Left renal cortex interstitium (tissue), 4 donors: Measurements from ENCODE around the gene RFT1. TPM values are rescaled to one million over a fixed set of nuclear protein-coding genes. Genes with fewer than 3 reads are reported as not detected.

Source experiments
- DNase-seq, 4 donors: peaks; one replicate each; pipeline ENCODE4 v3.0.0-alpha.2; 2013; ENCODE audit warnings: low read depth in 4 of 4, low spot score in 2 of 4, missing footprints in 1 of 4
- polyA plus RNA-seq, 4 donors: library from polyadenylated mRNA; unstranded; fragments of 120-200 nt; gene quantifications; one replicate each; pipeline ENCODE4 v1.2.1, GENCODE V29; 2013; ENCODE audit not compliant: insufficient read length in 4 of 4

RFT1 gene
- polyA plus RNA-seq, 4 donors: 25.4 to 30.9 (median 26.0) TPM

DNA sequence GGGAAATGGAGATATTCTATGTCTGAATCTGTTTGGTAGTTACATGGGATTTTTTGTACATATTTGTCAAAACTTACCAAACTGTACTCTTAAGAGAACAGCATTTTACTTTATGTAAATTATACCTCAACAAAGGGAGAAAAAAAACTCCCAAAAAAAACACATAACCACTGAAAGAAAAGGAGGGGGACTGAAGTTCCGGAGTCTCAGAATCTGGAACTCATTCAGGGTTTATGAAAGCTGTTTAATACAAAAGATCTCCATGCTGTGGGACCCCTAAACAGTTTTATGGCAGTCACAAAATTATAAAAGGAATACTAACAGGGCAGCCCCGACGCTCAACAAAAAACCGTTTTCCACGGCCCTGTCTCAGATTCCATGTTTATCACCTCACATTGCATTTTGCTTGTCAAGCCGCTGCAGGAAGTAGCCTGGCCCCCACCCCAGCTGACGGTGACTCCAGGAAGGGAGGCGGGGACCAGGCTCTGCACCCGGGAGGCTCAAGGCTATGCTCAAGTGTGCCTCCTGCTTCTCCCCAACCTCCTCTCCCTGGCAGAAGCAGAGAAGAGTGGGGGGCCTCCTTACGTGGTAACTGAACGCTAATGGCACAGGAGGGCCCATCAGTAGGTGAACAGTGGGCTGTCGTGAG lies 29.3 kb downstream of the RFT1 start:
- DNase-seq: peak in 1 of 4 donors; percentile 31

DNA sequence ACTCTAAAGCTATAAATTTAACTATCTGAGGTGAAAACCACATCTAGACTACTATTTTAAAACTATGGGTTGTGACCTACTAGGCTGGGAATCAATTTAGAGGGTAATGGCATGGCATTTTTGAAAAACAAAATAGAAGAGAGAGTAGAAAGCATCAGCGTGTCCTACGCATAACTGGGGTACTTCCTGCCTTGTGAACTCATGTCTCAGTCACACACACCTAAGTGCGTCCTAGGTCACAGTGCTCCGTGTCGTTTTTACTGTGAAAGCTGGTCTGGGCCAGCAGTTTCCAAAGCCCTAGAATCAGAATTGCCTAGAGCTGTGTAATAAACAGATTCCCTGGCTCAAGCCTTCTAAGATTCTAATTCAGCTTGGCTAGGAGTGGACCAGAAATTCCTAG lies 32.3 kb downstream of the RFT1 start:
- no peak for DNase-seq

DNA sequence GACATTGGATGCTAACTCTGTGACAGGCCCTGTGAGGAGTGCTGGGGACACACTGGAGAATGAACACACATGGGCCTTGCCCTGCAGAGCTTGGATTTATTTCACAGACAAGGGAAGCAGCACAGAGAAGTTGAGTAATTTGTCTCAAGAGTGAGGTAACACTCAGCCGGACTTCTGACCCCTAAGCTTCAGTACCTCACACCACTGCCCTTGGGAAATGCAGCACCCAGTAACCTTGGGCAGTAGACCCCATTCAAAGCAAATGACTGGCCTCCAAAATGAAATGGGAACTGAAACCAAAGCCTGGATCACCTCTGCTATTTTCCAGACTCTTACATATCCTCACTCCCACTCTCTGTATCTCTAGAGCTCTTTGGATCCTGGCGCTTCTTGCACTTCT lies 37.3 kb downstream of the RFT1 start:
- no peak for DNase-seq

- DNase-seq: no peak
Measured at GRCh38 chr3:53092216-53092615, 38.0 kb downstream of the RFT1 start.

DNA sequence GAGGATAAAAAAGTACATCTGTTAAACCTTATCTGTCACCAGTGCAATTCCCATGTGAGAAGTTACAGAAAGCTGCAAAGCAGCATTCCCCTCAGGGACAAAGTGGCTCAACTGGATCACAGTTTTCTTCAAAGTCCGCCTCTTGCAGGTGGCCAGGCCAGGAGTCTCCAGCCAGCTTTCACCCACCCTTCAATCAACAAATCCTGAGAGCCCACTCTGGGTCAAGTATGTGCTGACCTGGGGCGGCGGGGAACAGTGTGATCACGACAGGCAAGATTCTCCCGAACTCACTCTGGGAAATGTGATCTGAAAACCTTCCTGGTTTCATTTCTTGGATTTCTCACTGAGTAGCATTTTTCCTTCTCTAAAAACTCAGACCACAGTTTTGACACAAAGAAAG lies 39.2 kb downstream of the RFT1 start:
- no peak for DNase-seq

- no peak for DNase-seq
Measured at GRCh38 chr3:53089511-53089910, 40.7 kb downstream of the RFT1 start.

- no peak for DNase-seq
Measured at GRCh38 chr3:53085476-53085875, 44.8 kb downstream of the RFT1 start.

DNA sequence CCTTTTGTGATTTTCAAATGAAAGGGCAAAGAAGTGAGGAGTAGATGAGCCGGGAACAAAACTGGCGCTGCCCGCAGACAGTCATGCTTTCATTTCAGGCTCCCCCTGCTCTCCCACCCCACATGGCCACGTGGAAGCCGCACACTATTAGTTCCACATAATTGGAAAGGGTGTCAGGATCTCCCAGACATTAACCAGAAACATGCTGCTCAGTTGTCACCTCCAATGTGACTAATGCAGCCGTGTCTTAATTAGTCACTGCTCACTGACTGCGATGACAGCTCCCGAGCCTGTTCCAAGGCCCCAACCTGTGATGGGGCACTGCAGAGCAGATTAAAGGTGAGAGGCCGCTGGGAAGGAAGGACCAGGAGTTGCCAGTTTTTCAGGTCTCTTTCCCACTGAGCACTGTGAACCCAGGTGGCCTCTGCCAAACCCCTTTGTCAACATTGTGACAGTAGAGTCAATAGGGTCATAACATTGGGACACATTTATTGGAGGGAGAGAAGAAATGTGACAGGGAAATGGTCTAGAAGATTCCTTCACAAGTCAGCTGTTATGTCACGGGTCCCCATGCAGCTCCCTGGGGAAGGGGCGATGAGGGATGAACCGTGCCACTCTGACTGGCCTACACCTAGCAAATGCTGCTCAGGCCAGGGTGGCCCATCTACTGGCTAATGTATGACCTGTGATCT lies 45.8 kb downstream of the RFT1 start:
- no peak for DNase-seq

- no peak for DNase-seq
Measured at GRCh38 chr3:53083949-53084309, 46.3 kb downstream of the RFT1 start.

DNA sequence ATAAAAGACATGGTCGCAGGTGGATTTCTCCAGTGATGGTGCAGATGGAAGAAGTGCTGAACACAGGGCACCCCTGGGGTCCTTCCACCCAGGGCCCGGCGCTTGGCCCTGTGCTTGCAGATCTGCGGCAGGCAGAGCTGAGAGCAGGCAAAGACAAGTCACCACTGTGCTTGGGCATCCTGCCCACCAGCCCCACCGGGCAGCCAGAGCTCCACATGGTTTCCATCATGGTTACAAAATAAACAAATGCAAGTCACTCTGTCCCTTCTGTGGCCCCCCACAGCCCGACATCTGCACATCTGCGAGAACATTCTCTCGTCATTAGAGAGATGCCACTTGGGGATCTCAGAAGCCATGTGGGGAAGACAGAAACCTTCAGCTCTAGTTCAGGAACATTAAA lies 46.7 kb downstream of the RFT1 start:
- no peak for DNase-seq

- no peak for DNase-seq
Measured at GRCh38 chr3:53082736-53083135, 47.5 kb downstream of the RFT1 start.

GRCh38 chr3:53081318-53081717 lies 48.9 kb downstream of the RFT1 start:
- DNase-seq: no peak

GRCh38 chr3:53080612-53081205 lies 49.5 kb downstream of the RFT1 start:
- no peak for DNase-seq

- DNase-seq: no peak
Measured at GRCh38 chr3:53079791-53080555, 50.3 kb downstream of the RFT1 start.

GRCh38 chr3:53079147-53079546 lies 51.1 kb downstream of the RFT1 start:
- DNase-seq: no peak

DNA sequence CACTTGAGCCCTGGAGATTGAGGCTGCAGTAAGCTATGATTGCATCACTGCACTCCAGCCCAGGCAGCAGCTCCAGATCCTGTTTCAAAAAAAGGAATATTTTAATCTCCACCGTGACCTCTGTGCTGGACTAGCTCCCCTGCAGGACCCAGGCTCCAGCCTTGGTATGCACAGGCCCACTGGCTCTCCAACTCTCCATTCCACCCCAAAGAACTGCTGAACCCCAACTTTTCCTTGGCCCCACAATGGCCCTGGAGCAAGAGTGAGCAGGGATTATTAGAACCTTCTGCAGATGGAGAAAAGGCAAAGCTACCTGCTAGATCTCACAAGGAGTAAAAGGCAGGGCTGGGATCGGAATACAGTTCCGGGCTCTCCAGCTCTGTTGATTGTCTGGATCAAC lies 51.6 kb downstream of the RFT1 start:
- DNase-seq: no peak

DNA sequence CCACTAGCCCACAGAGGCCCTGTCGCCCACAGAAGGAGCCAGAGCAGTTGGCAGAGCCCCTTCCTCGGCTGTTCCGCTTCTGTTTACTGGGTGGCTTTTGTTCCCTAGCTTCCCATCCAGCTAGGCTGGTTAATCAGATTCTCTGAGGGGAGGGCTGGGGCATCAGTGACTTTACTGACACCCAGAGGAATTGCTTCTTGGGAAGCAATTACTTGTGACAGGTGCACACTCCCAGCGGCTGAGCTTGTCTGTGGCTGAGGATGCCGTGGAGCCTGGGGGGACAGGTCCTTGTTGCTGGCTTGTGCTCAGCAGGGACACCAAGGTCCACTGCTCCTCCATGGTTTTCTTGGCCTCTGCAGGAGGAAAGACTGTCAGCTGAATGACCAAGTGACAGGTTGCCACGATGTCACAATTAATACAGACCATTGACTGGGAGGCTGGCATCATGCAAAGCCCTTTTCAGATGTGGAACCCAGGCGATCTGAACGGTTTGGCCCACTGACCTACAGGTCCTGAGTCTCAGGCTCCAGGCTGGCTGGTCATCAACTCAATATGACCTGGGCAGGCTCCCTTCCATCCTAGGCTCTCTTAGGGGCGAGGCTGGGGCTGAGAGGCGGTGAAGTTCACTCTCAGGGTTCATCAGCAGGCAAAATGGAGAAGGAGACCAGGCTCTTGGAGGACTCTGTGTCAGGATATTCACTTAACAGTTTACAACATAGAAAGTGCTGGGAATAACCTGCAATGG lies 52.6 kb downstream of the RFT1 start:
- no peak for DNase-seq

DNA sequence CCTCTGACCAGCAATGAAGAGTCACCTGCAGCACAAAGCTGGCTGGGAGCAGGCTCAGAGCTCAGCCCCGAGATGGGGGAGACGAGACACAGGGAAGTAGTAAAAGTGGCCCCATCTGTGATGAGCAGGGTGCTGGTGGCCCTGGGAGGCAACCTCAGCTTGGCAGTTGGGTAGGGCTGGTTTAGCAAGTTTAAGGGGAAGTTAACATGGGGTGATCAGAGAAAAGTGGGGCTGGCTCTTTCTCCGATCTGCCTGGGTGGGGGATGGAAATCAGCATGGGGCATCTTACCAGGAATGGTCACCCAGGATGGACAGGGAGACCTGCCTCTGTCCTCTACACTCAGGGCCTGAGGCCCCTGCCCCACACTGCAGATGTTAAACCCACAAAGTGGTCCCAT lies 54.5 kb downstream of the RFT1 start:
- no peak for DNase-seq

DNA sequence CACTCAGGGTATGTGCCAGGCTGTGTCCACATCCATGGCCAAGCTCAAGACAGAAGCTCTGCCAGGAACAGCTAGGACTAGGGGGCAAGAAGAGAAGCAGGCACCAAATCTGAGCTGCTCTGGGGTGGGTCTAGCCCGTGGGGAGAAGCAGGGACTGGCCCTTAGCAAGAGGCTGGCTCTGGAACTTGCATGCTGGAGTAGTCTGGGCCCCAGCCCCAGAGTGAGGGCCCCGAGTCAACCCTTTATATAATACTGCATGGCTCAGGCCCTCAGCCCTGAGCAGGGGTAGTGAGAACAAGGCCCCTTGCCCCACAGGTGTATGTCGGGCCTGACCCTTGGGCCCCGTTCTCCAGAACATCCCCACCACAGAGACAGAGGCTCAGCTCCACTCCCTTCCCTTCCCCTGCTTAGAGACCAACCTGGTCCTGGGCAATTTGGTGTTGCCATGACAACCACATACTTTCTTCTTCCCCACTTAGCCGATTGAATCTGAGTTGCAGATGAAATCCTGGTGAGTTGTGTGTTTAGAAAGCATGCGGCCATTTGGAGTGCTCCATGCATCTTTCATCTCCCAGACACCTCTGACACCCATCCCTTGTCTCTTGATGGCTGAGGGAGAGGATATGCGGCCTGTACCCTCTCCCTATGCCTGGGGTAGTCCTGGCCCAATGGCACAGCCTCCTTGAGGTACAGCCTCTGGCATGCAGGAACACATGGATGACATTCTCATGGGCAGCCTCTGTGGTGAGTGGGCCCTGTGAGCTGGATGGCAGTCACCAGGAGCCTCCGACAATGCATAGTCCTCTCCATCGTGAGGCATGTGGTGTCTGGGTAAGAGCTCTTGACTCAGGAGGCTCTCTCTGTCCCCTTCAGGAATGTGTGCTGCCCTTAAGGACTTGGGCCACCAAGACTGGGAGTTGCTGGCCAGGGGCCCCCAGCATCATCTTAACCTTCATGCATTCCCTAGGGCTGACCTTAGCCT lies 55.2 kb downstream of the RFT1 start:
- no peak for DNase-seq

GRCh38 chr3:53074366-53074696 lies 55.9 kb downstream of the RFT1 start:
- no peak for DNase-seq
